Adrenal gland (tissue), 12 donors: ENCODE data around the gene SLC44A5. TPM values are rescaled to one million over a fixed set of nuclear protein-coding genes. Genes with fewer than 3 reads are reported as not detected.

Experiments used
- DNase-seq, 7 donors: peaks; one replicate each; pipeline ENCODE4 v3.0.0-alpha.2; 2019 to 2020
- H3K27ac ChIP-seq, 5 donors: fragments of 200-600 bp; sonication (generic) in 4 of 5; 1 replicate in 3 of 5; 2 replicates in 2 of 5; pipeline versions ENCODE4 v1.5.1 to v1.8.0; 2016 to 2020; ENCODE audit warnings: mild to moderate bottlenecking in 1 of 5
- H3K27me3 ChIP-seq: fragments of 200-600 bp; 2 replicates; pipeline ENCODE4 v1.8.0; 2021
- H3K36me3 ChIP-seq, 2 donors: fragments of 200-600 bp; replicated peaks in 1 of 2; 1 replicate in 1 of 2; 2 replicates in 1 of 2; pipeline versions ENCODE4 v1.5.1 to v1.8.0; 2018 to 2022
- H3K4me1 ChIP-seq, 2 donors: fragments of 200-600 bp; replicated peaks in 1 of 2; 1 replicate in 1 of 2; 2 replicates in 1 of 2; pipeline versions ENCODE4 v1.5.1 to v1.8.0; 2018 to 2021
- H3K4me3 ChIP-seq, 4 donors: fragments of 200-600 bp; sonication (generic) in 3 of 4; one replicate each; pipeline ENCODE4 v1.5.1; 2016 to 2018
- H3K9me3 ChIP-seq, 3 donors: fragments of 200-600 bp; sonication (generic) in 1 of 3; replicated peaks in 1 of 3; 1 replicate in 2 of 3; 2 replicates in 1 of 3; pipeline versions ENCODE4 v1.5.1 to v1.8.0; 2016 to 2021
- POLR2A ChIP-seq, 2 donors: fragments of 450-650 bp; IDR thresholded peaks; one replicate each; pipeline ENCODE4 v1.6.1; 2017; ENCODE audit warnings: antibody characterized with exemption in 2 of 2, mild to moderate bottlenecking in 2 of 2, moderate library complexity in 1 of 2
- WGBS, 4 donors: extraction: QIAGEN DNeasy Blood & Tissue Kit in 2 of 4; methylation state at CpG; one replicate each; pipeline versions ENCODE4 v1.1.5 to v1.1.7; 2013 to 2017; 5-methylcytosine and 5-hydroxymethylcytosine counted together
- intact Hi-C, 2 donors: fragments of 100-400 bp; cut with DNase I; formaldehyde crosslinking; loops; one replicate each; pipeline versions ENCODE4 v1.14.1 to v1.15.0; 2022 to 2023
- polyA plus RNA-seq, 3 donors: library from polyadenylated mRNA; stranded (reverse); fragments of 200-250 nt in 2 of 3; fragments of 350-450 nt in 1 of 3; fragmentation: Illumina TruSeq in 1 of 3; extraction: RNeasy Lipid Tissue Mini Kit (QIAGEN cat#74804) in 1 of 3; gene quantifications; one replicate each; pipeline ENCODE4 v1.2.3, GENCODE V29; 2013 to 2014
- small RNA-seq, 2 donors: library from RNA; depleted of rRNA; stranded (forward); fragments of <200 nt; gene quantifications; one replicate each; pipeline ENCODE3, GENCODE V24; 2016
- total RNA-seq, 9 donors: library from RNA; depleted of rRNA in 4 of 9; stranded (reverse); fragments of >200 nt in 4 of 9; fragments of 120-200 nt in 1 of 9; fragmentation: NEBNext Ultra II Directional in 1 of 9; extraction: Animal tissue kit (Norgen Biotek cat#: 25700) in 1 of 9; gene quantifications; one replicate each; pipeline versions ENCODE4 v1.1.0 to v1.2.4, GENCODE V29; 2013 to 2023
- TF ChIP-seq, protein P1 (sequence below), 6 experiments: fragments of 450-650 bp in 4 of 6; fragments of 200-600 bp in 2 of 6; sonication (generic) in 1 of 6; IDR thresholded peaks; 1 replicate in 5 of 6; 2 replicates in 1 of 6; pipeline versions ENCODE4 v1.5.1 to v1.8.0; 2016 to 2021; ENCODE audit warnings: antibody characterized with exemption in 6 of 6, mild to moderate bottlenecking in 2 of 6, moderate library complexity in 1 of 6
- donor health status: healthy with polysubstance abuse.
- donor health status: Bipolar disorder and iron deficiency.
- donor health status: DM: yes; HTN: yes; CAD: no.
- donor health status: DM: no; HTN: no; CAD: no.
- donor health status: DM: no; HTN: no; CAD: no.
- donor health status: DM: yes; HTN: yes; CAD: no.

Gene SLC44A5
- total and polyA plus RNA-seq, 12 donors: 0.17 to 2.2 (median 0.48) TPM

- no peaks in the 10 kb centered on the region for H3K36me3 ChIP-seq
- TF ChIP-seq, protein P1, sequence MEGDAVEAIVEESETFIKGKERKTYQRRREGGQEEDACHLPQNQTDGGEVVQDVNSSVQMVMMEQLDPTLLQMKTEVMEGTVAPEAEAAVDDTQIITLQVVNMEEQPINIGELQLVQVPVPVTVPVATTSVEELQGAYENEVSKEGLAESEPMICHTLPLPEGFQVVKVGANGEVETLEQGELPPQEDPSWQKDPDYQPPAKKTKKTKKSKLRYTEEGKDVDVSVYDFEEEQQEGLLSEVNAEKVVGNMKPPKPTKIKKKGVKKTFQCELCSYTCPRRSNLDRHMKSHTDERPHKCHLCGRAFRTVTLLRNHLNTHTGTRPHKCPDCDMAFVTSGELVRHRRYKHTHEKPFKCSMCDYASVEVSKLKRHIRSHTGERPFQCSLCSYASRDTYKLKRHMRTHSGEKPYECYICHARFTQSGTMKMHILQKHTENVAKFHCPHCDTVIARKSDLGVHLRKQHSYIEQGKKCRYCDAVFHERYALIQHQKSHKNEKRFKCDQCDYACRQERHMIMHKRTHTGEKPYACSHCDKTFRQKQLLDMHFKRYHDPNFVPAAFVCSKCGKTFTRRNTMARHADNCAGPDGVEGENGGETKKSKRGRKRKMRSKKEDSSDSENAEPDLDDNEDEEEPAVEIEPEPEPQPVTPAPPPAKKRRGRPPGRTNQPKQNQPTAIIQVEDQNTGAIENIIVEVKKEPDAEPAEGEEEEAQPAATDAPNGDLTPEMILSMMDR (IDR thresholded peaks at IDR 0.05): no peak
- no peak for TF ChIP-seq POLR2A (IDR thresholded peaks at IDR 0.05)
- H3K9me3 ChIP-seq: no peaks in the 10 kb centered on the region
- DNase-seq: no peak
- 87 to 95% (median 91%) methylated on average over 2 of the region's 2 CpGs for WGBS, 4 donors
- intact Hi-C loops: no loop called here
- no peaks in the 10 kb centered on the region for H3K27me3 ChIP-seq
- no peak overlapping the region for H3K27ac ChIP-seq
- no peaks in the 10 kb centered on the region for H3K4me1 ChIP-seq
- no peak overlapping the region for H3K4me3 ChIP-seq
Observed at GRCh38 chr1:75170011-75170410, 440.9 kb downstream of the SLC44A5 start.

DNA sequence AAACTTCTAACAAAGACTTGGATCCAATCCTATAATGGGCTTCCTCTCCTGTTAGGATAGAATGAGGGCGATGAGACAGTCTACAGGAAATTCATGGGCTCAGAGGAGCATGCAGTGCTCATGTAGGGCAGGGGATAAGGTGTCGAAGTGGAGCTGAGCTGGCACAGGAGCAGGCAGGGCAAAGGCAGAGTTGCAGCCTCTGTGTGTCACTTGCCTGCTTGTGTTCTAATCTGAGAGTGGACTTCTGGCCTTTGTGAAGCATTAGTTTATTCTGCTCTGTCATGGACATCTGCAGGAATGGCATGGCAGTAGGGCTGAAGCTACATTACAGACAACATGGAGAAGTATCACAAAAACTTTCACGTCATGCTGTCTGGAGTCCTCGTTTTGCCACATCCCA lies 444.1 kb downstream of the SLC44A5 start:
- Histone ChIP-seq H3K27me3 (no peaks in the 10 kb centered on the region), H3K4me3 (no peak overlapping the region), H3K36me3 (no peaks in the 10 kb centered on the region), H3K9me3 (no peaks in the 10 kb centered on the region), H3K4me1 (no peaks in the 10 kb centered on the region), H3K27ac (no peak overlapping the region)
- intact Hi-C loops: no loop called here
- TF ChIP-seq, protein P1 (IDR thresholded peaks at IDR 0.05): no peak
- TF ChIP-seq POLR2A (IDR thresholded peaks at IDR 0.05): no peak
- WGBS, 4 donors: 71 to 80% (median 75%) methylated on average over 4 of the region's 4 CpGs
- no peak for DNase-seq

GRCh38 chr1:75165264-75165663 lies 445.6 kb downstream of the SLC44A5 start:
- Histone ChIP-seq H3K4me1 (no peaks in the 10 kb centered on the region), H3K27me3 (no peaks in the 10 kb centered on the region), H3K36me3 (no peaks in the 10 kb centered on the region), H3K4me3 (no peak overlapping the region), H3K9me3 (no peaks in the 10 kb centered on the region), H3K27ac (no peak overlapping the region)
- TF ChIP-seq POLR2A (IDR thresholded peaks at IDR 0.05): no peak
- TF ChIP-seq, protein P1 (IDR thresholded peaks at IDR 0.05): no peak
- no peak for DNase-seq
- intact Hi-C loops: no loop called here

GRCh38 chr1:75159154-75159553 lies 451.8 kb downstream of the SLC44A5 start:
- no peaks in the 10 kb centered on the region for H3K27me3 ChIP-seq
- no peaks in the 10 kb centered on the region for H3K9me3 ChIP-seq
- WGBS, 4 donors: 71 to 81% (median 76%) methylated on average over 3 of the region's 3 CpGs
- H3K4me3 ChIP-seq: no peak overlapping the region
- no peak overlapping the region for H3K27ac ChIP-seq
- TF ChIP-seq, protein P1 (IDR thresholded peaks at IDR 0.05): no peak
- TF ChIP-seq POLR2A (IDR thresholded peaks at IDR 0.05): no peak
- DNase-seq: no peak
- H3K4me1 ChIP-seq: no peaks in the 10 kb centered on the region
- no peaks in the 10 kb centered on the region for H3K36me3 ChIP-seq
- intact Hi-C loops: no loop called here

Small RNAs within 50 kb of the gene (small RNA-seq; reads per million reads assigned to genes)
- 0 reads per million in 2 donors for gene RNU6-503P
- 0 reads per million in 2 donors for gene RNU6-622P

Other genes starting within 250 kb of the SLC44A5 start
- 100 to 1,000 TPM in 5 of 9 donors, 10 to 100 TPM in 4; 86.1 to 196 (median 108) TPM for gene ACADM, start 113.6 kb upstream of the SLC44A5 start, total RNA-seq
- 100 to 1,000 TPM in 1 of 3 donors, 10 to 100 TPM in 2; 23.1 to 208 (median 23.5) TPM for gene ACADM, start 113.6 kb upstream of the SLC44A5 start, polyA plus RNA-seq
- 100 to 1,000 TPM in 2 of 9 donors, 10 to 100 TPM in 7; 37.6 to 159 (median 80.3) TPM for gene RABGGTB, start 175.1 kb upstream of the SLC44A5 start, total RNA-seq
- gene RABGGTB, start 175.1 kb upstream of the SLC44A5 start, polyA plus RNA-seq: 100 to 1,000 TPM in 1 of 3 donors, 10 to 100 TPM in 2; 46.2 to 170 (median 91.9) TPM
- gene MSH4, start 185.8 kb upstream of the SLC44A5 start, total RNA-seq: under 1 TPM in 7 of 9 donors, not detected in 2; 0.14 to 0.33 (median 0.18) TPM
- under 1 TPM; 0.07 to 0.32 (median 0.27) TPM for gene MSH4, start 185.8 kb upstream of the SLC44A5 start, polyA plus RNA-seq